Measurements from ENCODE around the gene RNF208. TPM values are rescaled to one million over a fixed set of nuclear protein-coding genes. Genes with fewer than 3 reads are reported as not detected.

Gene RNF208
- polyA plus RNA-seq, 1 donor from 2014 or later = 1.5 TPM

GRCh38 chr9:137251490-137252268, 29.6 kb upstream of the RNF208 start:
- no peaks in the 10 kb centered on the region for H3K27me3 ChIP-seq (ENCODE audit: insufficient read depth, low read depth, low read length)
- H3K4me2 ChIP-seq (ENCODE audit: low read length) = no peak overlapping the region
- H3K79me2 ChIP-seq (replicated peaks; ENCODE audit: insufficient read depth, low read length) = peaks cover 10% of the 10 kb centered on the region
- no peaks in the 10 kb centered on the region for H3K36me3 ChIP-seq (ENCODE audit: insufficient read depth, low read length)
- H3K27ac ChIP-seq (ENCODE audit: low read length) = no peak overlapping the region
- TF ChIP-seq SMC3 (conservative IDR thresholded peaks at IDR 0.05; ENCODE audit: poor library complexity) (no peak), RAD21 (conservative IDR thresholded peaks at IDR 0.05) (no peak), EP300 (conservative IDR thresholded peaks at IDR 0.05; ENCODE audit: poor library complexity, severe bottlenecking) (no peak), MXI1 (conservative IDR thresholded peaks at IDR 0.05; ENCODE audit: poor library complexity, severe bottlenecking) (no peak)
- no peaks in the 10 kb centered on the region for H3F3A ChIP-seq (ENCODE audit: insufficient read depth, low read length, poor library complexity, severe bottlenecking)
- H3K4me3 ChIP-seq (ENCODE audit: low read length) = no peak overlapping the region
- H3K9me2 ChIP-seq (ENCODE audit: insufficient read depth, low read length) = no peaks in the 10 kb centered on the region
- no peaks in the 10 kb centered on the region for H4K20me1 ChIP-seq (ENCODE audit: insufficient read depth)
- H3K9me3 ChIP-seq (ENCODE audit: low read length) = no peaks in the 10 kb centered on the region
- H3K9ac ChIP-seq (ENCODE audit: low read length) = no peak overlapping the region
- H2AFZ ChIP-seq (ENCODE audit: low read depth, low read length) = no peak overlapping the region

- H3K27ac ChIP-seq (ENCODE audit: low read length) = no peak within 1 kb of the TSS
- H3K9me2 ChIP-seq (ENCODE audit: insufficient read depth, low read length) = no peaks in the 10 kb centered on the region
- no peak for TF ChIP-seq EZH2 (IDR thresholded peaks at IDR 0.05; ENCODE audit: borderline replicate concordance, insufficient read depth, low read length, poor library complexity, severe bottlenecking)
- TF ChIP-seq REST (IDR thresholded peaks at IDR 0.05; ENCODE audit: borderline replicate concordance) = no peak
- no peak for TF ChIP-seq CTCF (IDR thresholded peaks at IDR 0.05; ENCODE audit: poor library complexity, severe bottlenecking)
- no peaks in the 10 kb centered on the region for H3K9me3 ChIP-seq (ENCODE audit: low read length)
- peaks cover 8% of the 10 kb centered on the region for H3K79me2 ChIP-seq (replicated peaks; ENCODE audit: insufficient read depth, low read length)
- no peak within 1 kb of the TSS for H2AFZ ChIP-seq (ENCODE audit: low read depth, low read length)
- no peak within 1 kb of the TSS for H3K9ac ChIP-seq (ENCODE audit: low read length)
- no peak within 1 kb of the TSS for H3K4me2 ChIP-seq (ENCODE audit: low read length)
- no peaks in the 10 kb centered on the region for H3F3A ChIP-seq (ENCODE audit: insufficient read depth, low read length, poor library complexity, severe bottlenecking)
- no peaks in the 10 kb centered on the region for H4K20me1 ChIP-seq (ENCODE audit: insufficient read depth)
- no peak within 1 kb of the TSS for H3K4me3 ChIP-seq (ENCODE audit: low read length)
- no peaks in the 10 kb centered on the region for H3K36me3 ChIP-seq (ENCODE audit: insufficient read depth, low read length)
- no peaks in the 10 kb centered on the region for H3K27me3 ChIP-seq (ENCODE audit: insufficient read depth, low read depth, low read length)
These were observed 29.1 kb upstream of the RNF208 start, which contains the start of gene STPG3 for GRCh38 chr9:137251194-137251461. STPG3 (plus strand) TSS chr9:137251286; CDS start chr9:137251287, 1 bp downstream.
